Erythroblast (primary cell): ENCODE results near the gene EHBP1.

ENCODE experiments used
- GATA1 ChIP-seq: IDR thresholded peaks from 2 replicates; pipeline ENCODE4 v1.6.1; 2011; ENCODE audit warnings: low read depth, mild to moderate bottlenecking, control low read depth, low read length, moderate library complexity
- POLR2A ChIP-seq: IDR thresholded peaks from 2 replicates; pipeline ENCODE4 v1.6.1; 2011; ENCODE audit warnings: mild to moderate bottlenecking, low read length

- no peak for TF ChIP-seq POLR2A
- no peak for TF ChIP-seq GATA1
Observed at GRCh38 chr2:63051042-63051794, 345.7 kb downstream of the EHBP1 start.
